Stimulated activated memory B cell treated with anti-CD40 and anti-IgM and Interleukin-4, amounts not matched to agents 10 μg/mL and 1 μg/mL and 100 μg/mL, for 72 hours (primary cell): ENCODE results near the gene PCK1.
A peak's percentile ranks its signal among the peaks of the same experiment; 100 is the strongest.

Source experiments
- ATAC-seq: fragments of 150-1000 bp; cut with Tn5 transposase; 2 replicates; pipeline ENCODE4 v1.10.0; 2021
- H3K27ac Mint-ChIP-seq: one replicate; pipeline ENCODE4 v1.8.0; 2022; ENCODE audit warnings: mild to moderate bottlenecking, mixed read lengths
- H3K27me3 Mint-ChIP-seq: one replicate; pipeline ENCODE4 v1.8.0; 2022; ENCODE audit warnings: mixed read lengths
- H3K36me3 Mint-ChIP-seq: one replicate; pipeline ENCODE4 v1.8.0; 2022; ENCODE audit warnings: mixed read lengths
- H3K4me1 Mint-ChIP-seq: one replicate; pipeline ENCODE4 v1.8.0; 2022; ENCODE audit warnings: mixed read lengths
- H3K4me3 Mint-ChIP-seq: one replicate; pipeline ENCODE4 v1.8.0; 2022; ENCODE audit warnings: mild to moderate bottlenecking, moderate library complexity, mixed read lengths
- H3K9me3 Mint-ChIP-seq: one replicate; pipeline ENCODE4 v1.8.0; 2022; ENCODE audit warnings: mixed read lengths

PCK1 gene

DNA sequence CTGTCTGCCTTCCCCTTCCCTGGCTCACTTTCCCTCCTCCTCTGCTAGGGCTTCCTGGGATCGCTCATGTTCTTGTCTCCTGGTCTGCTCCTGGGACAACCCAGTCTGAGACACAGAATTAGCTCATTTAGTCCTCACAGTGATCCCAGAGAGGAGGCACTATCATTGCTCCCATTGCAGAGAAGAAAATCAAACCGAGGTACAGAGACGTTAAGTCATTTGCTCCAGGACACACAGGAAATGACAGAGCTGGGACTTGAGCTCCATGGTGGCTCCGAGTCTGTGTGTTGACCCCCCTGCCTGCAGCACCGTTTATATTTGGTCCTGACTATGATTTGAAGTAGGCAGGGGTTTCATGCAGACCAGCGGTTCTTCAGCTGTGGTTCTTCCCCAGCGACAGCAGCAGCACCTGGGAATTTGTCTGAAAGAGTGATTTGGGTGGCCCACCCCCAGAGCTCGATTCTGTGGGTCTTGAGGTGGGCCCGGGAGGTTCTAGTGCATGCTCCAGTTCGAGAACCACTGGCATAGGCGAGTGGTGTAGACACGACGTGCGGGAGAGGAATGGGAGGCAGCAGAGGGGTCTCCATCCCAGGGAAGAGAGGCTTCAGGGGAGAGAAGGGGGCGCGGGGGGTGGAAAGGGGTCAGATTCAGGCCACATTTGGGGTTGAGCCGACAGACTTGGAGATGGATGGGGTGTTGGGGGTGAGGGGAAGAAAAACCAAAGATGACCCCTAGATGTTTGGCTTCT, 24.7 kb downstream of the PCK1 start:
- Mint-ChIP-seq H3K9me3 (no peaks in the 10 kb centered on the region), H3K4me3 (no peak overlapping the region), H3K27ac (no peak overlapping the region), H3K36me3 (no peaks in the 10 kb centered on the region), H3K27me3 (peaks cover 62% of the 10 kb centered on the region), H3K4me1 (no peaks in the 10 kb centered on the region)
- ATAC-seq = no peak

DNA sequence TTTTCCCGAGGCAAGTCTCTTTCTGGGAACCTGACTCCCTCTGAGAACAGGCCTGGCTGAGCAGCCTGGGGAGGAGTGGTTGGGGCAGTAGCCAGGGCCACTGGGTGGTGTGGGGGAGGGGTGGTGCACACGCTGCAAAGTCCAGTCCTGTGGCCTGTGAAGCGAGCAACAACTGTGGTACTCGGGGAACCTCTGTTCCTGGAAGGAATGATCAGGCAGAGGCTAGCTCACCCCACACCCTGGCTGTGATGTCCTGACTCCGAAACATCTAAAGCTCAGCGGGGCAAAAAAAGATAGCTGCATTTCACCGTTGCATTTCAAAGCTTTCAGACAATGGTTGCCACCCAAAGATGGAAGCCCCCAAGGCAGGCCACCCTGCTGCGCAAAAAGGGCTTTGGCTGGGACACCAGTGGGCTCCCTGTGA, 25.5 kb downstream of the PCK1 start:
- no peak for ATAC-seq
- Mint-ChIP-seq H3K4me3 (no peak overlapping the region), H3K4me1 (no peaks in the 10 kb centered on the region), H3K27ac (no peak overlapping the region), H3K36me3 (no peaks in the 10 kb centered on the region), H3K27me3 (peaks cover 62% of the 10 kb centered on the region), H3K9me3 (no peaks in the 10 kb centered on the region)

DNA sequence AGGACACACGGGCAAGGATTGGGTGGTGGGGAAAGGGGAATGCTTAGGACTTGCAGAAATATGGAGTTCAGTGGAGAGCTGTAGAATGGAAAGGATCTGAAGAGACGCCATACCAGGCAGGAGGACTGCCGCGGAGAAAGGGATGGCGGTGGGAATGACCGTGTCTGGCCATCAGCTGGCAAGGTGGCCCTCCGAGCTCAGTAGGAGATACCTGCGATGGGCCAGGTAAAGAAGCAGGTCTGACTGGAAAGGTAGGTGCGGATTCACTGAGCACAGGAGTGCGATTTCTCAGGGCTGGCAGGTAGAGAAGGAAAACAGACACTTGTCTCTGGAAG, 26.0 kb downstream of the PCK1 start:
- no peak overlapping the region for H3K27ac Mint-ChIP-seq
- no peak for ATAC-seq

DNA sequence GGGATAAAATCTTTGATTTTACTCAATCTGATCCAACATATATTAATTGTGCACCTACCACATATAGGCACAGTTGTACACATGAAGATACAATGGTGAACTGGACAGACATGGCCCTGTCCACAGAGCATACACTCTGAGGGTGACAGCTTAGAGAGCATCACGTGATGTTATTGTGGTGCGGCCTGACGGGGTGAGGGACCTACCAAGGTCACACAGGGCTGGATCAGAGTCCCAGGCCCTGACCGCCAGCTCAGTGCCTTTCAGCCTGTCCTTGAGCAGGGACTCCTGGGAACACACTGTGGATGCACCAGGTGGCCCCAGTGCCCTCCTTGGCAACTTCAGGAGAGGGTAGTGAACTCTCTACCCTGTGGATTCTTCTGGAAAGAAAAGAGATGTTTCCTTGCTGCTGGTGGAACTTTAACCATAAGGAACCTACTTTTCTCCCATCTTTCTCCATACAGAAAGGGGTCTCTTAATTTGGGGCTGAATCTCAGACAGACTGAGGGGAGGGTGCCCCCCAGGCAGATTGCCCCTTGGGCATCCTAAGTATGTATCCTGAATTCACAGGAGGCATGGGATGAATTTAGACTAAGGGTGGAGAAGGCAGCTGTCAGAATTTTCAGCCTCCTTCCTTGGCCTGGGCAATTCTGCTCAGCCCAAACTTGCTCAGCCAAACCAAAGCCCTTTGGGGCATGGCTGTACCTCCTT, 26.5 kb downstream of the PCK1 start:
- H3K36me3 Mint-ChIP-seq = no peaks in the 10 kb centered on the region
- H3K4me1 Mint-ChIP-seq = no peaks in the 10 kb centered on the region
- no peaks in the 10 kb centered on the region for H3K9me3 Mint-ChIP-seq
- no peak overlapping the region for H3K27ac Mint-ChIP-seq
- peaks cover 59% of the 10 kb centered on the region for H3K27me3 Mint-ChIP-seq
- no peak for ATAC-seq
- no peak overlapping the region for H3K4me3 Mint-ChIP-seq

More for the DNA sequence above, 26.0 kb downstream of the PCK1 start:
- Mint-ChIP-seq H3K4me1 (no peaks in the 10 kb centered on the region), H3K36me3 (no peaks in the 10 kb centered on the region), H3K4me3 (no peak overlapping the region), H3K27me3 (peaks cover 63% of the 10 kb centered on the region), H3K9me3 (no peaks in the 10 kb centered on the region)

DNA sequence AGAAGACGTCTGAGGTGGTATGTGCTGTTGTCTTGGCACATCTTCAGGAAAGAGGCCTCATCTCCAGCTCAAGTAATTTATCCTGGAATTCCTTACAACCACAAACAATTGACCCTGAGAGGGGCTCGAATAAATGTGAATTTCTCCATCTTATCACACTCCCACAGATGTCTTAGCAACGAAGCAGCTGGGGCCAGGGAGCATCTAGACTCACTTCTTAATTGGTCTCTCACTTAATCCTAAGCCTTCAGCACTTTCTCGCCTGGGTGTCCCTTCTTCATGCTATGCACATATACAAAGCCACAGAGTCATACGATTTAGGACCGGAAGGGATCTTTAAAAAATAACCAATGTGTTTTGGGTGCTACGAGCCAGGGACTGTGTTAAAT, 27.1 kb downstream of the PCK1 start:
- no peaks in the 10 kb centered on the region for H3K9me3 Mint-ChIP-seq
- no peak overlapping the region for H3K27ac Mint-ChIP-seq
- peaks cover 53% of the 10 kb centered on the region for H3K27me3 Mint-ChIP-seq
- no peak for ATAC-seq
- no peak overlapping the region for H3K4me3 Mint-ChIP-seq
- no peaks in the 10 kb centered on the region for H3K4me1 Mint-ChIP-seq
- no peaks in the 10 kb centered on the region for H3K36me3 Mint-ChIP-seq

DNA sequence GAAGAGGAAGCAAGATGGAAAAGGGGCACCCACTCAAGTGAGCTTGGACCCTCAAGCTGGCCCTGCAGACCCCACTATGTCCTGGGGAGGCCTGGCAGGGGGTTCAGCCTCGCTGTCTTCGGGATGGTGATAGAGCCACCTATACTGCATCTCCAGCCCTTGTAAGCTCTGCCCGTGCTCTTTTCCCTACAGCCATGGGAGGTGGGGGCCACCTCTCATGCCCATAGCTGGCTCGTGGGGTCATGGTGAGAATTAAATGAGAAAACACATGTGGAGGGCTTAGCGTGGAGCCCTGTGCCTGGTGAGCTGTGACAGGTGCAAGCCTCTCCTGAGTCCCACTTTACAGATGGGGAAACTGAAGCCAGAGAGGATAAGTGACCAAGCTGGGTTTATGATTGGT, 27.7 kb downstream of the PCK1 start:
- no peaks in the 10 kb centered on the region for H3K36me3 Mint-ChIP-seq
- peaks cover 53% of the 10 kb centered on the region for H3K27me3 Mint-ChIP-seq
- no peak for ATAC-seq
- peaks cover 5% of the 10 kb centered on the region for H3K4me1 Mint-ChIP-seq
- H3K4me3 Mint-ChIP-seq = no peak overlapping the region
- H3K9me3 Mint-ChIP-seq = no peaks in the 10 kb centered on the region
- H3K27ac Mint-ChIP-seq = no peak overlapping the region

DNA sequence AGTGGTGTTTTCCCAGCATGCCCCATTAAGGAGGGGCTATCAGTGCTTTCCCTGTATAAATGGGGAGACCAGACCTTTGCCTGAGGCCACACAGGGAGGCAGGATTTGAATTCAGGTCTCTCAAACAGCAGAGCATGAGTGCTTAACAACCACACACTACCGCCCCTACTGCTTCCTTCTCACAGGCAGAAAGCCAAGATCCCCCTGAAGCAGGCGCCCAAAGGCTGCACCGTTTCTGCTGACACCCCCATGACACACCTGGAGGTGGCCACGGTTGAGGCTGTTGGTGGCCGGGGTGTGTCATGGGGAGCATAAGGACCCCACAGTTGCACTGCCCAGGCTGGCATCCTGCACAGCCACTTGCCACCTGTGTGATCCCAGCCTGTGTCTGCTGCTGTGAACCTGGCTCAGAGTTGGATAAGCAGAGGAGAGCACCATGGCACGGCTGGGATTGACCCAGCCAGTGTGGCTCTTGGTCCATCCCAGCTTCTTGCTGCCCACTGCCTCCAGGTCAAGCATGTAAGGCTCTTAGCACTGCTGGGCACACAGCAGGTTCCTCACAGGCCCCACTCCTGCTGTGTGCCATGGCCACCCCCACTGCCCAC, 28.3 kb downstream of the PCK1 start:
- Mint-ChIP-seq H3K27ac (no peak overlapping the region), H3K9me3 (no peaks in the 10 kb centered on the region), H3K36me3 (no peaks in the 10 kb centered on the region), H3K27me3 (peaks cover 54% of the 10 kb centered on the region), H3K4me1 (peaks cover 11% of the 10 kb centered on the region), H3K4me3 (no peak overlapping the region)
- no peak for ATAC-seq

DNA sequence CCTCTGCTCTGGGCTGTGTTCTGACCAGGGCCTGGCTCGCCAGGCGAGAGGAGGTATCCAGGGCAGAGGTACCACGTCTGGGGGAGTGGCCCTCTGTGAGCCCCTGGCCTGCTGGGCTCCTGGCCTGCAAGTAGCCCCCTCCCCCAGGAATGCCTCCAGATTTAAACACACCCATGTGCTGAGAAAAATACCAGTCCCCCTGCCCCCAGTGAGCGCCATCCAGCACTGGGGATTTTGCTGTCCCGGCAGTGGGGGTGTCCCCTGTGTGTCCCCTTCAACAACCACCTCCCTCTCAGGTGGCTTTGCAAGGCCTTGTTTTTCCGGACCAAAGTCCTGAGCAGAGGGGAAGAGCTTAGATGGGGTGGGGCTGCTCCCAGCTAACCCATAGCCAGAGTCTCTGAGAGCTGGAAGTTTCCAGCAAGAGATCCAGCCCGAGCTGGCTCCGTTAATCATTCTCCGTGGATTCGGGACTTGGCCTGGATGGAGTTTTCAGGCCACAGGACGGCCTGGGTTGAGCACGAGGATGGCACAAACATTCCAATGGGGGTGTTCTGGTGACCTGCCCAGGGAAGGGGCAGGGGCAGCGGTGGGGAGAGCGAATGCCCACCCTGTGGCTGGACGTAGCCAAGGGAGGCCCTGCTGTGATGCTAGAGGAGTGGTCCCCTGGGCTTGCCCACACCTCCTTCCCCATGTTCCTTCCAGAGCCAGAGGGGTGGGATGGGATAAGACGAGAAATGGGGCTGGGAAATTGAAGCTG, 29.0 kb downstream of the PCK1 start:
- H3K27ac Mint-ChIP-seq = no peak overlapping the region
- no peak overlapping the region for H3K4me3 Mint-ChIP-seq
- H3K9me3 Mint-ChIP-seq = no peaks in the 10 kb centered on the region
- no peaks in the 10 kb centered on the region for H3K36me3 Mint-ChIP-seq
- peaks cover 14% of the 10 kb centered on the region for H3K4me1 Mint-ChIP-seq
- H3K27me3 Mint-ChIP-seq = peaks cover 47% of the 10 kb centered on the region
- peak; percentile 10 for ATAC-seq

DNA sequence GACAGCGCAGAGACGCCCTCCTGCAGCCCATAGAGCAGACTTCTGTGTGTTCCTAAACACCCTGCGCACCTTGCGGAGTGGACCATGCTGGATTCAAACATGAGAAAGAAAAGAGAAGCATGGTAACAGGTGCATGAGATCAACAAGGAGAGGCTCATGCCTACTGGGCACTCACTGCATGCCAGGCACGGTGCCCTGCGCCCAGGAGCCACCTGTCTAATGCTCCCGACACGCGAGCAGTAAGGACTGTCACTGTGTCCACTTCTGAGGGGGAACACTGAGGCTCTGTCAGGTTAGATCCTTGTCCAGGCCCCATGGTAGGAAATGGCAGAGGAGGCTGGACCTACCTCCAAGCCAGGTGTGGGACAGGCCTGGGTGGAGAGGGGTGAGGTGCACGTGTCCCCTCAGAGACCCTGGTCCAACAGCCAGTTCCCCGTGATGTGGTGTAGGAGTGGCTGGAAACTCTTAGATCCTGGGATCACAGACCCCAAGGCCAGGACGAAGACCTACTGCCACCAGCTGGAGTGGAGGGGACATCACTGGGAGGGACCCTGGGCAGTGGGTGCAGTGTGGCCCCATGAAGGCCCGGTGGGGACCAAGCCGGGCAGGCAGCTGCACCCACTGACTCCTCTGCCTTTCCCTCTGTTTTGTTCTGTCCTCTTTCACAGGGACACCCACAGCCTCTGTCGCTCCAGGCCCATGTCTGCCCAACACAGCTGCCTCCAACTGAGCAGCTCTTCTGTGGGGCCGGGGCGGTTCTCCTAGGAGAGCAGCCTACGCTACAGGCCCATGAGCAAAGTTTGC, 29.8 kb downstream of the PCK1 start:
- H3K4me1 Mint-ChIP-seq = peaks cover 14% of the 10 kb centered on the region
- no peak overlapping the region for H3K27ac Mint-ChIP-seq
- H3K36me3 Mint-ChIP-seq = no peaks in the 10 kb centered on the region
- ATAC-seq = no peak
- peaks cover 39% of the 10 kb centered on the region for H3K27me3 Mint-ChIP-seq
- H3K4me3 Mint-ChIP-seq = no peak overlapping the region
- no peaks in the 10 kb centered on the region for H3K9me3 Mint-ChIP-seq

DNA sequence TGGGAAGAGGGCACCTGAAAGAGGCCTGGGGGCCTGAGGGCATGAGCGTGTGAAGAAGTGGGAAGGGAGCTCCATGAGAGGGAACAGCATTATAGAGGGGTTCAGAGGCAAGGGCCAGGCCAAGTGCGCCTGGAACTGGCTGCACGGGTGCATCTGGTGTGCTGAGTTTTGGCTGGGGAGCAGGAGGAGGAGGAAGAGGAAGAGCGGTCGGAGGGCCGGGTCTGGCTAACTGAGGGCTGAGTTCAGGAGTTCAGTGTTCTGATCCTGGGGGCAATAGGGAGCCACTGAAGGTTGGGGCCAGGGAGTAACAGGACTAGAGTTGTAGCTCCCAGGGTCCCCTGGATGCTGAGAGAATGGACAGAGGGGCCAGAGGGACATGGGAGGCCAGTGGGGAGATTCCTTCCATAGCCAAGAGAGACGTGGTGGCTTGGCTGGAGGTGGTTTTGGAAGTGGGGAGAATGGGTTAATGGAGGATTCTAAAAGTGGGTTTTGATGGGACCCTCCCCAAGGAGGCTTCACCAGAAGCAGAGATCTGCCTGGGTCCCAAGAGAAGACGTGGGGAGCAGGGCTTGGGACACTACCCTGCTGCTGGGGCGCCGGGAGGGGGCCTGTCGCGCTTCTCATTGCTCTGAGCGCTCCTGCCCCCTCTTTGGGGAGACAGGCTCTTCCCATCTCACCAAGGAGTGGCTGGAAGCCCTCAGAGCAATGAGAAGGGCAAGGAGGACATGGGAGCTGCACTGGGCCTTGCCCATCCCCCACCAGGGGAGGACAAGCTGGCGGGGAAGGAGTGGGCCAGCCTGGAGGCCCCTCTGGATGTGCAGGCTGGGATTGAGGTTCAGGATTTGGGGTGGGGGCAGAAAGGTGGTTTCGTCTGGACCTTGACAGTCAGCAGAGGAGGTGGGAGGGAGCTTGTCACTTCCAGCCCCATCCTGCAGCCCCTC, 30.6 kb downstream of the PCK1 start:
- no peak overlapping the region for H3K4me3 Mint-ChIP-seq
- no peaks in the 10 kb centered on the region for H3K36me3 Mint-ChIP-seq
- no peak overlapping the region for H3K27ac Mint-ChIP-seq
- ATAC-seq = no peak
- H3K4me1 Mint-ChIP-seq = peaks cover 14% of the 10 kb centered on the region
- H3K9me3 Mint-ChIP-seq = no peaks in the 10 kb centered on the region
- peaks cover 34% of the 10 kb centered on the region for H3K27me3 Mint-ChIP-seq

DNA sequence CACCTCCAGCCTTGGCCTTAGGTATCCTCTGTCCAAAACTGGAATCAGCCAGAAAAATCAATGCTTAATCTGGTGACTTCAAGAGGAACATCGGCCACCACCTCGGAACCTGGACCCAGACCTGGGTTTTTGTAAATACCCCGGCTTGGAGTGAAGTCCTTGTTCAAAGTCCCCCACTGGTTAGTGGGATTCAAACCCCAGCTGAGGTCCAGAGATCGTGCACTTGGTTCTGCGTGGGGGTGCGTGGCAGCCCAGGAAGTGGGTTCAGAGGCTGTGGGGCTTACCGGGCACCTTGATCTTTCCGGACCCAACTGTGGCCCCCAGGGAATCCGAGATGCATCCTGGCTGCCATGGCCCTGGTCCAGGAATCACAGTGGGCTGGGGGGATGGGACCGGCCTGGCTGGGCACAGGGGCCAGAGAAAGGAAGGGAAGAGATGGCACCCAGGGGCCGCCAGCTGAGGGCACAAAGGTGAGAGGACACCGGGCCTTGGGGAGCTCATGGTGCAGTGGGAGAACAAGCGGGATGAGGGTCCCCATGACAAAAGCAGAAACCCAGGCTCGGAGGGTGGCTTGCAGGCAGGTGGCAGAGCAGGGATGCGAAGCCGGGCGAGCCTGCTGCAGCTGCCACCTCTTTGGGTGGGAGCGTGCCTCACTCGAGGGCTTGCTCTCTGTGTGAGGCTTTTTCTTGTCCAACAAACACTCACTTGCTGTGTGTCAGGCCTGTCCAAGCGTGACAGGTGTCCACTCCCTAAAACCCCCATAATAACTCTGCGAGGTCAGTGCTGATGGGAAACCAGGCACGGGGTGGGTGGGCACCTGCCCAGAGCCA, 31.6 kb downstream of the PCK1 start:
- no peaks in the 10 kb centered on the region for H3K36me3 Mint-ChIP-seq
- no peak overlapping the region for H3K27ac Mint-ChIP-seq
- H3K9me3 Mint-ChIP-seq = no peaks in the 10 kb centered on the region
- no peak overlapping the region for H3K4me3 Mint-ChIP-seq
- peaks cover 34% of the 10 kb centered on the region for H3K27me3 Mint-ChIP-seq
- H3K4me1 Mint-ChIP-seq = peaks cover 16% of the 10 kb centered on the region
- no peak for ATAC-seq

DNA sequence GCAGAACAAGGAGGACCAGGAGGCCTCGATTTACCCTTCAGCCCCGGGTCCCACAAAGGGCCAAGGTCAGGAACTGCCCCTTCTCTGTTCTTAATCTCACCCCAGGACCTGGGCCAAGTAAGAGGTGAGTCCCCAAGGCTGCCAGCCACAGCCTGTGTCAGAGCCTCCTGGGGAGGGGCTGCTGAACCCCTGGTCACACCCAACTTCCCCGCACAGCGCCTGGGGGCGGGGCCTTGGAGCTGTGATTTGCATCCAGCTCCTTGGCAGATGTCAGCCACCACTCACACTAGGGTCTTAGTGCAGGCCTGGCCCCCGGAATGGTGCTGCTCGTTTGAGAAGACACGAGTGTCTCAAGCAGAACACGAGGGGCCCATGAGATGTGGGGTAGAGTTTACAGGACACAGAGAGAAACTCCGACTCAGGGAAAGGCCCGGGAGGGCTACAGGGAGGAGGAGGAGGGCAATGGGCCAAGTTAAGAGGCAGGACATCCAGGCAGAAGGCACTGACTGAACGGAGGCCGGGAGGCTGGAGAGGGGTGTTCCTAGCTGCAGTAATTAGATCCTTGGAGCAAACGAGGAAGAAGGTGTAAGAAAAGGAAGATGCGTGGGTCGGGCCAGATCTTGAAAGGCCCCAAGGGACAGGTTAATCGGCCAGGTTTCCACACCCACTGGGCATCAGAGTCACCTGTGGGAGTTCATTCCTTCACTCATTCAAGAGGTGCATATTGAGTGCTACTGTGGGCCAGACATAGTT, 32.4 kb downstream of the PCK1 start:
- Mint-ChIP-seq H3K4me3 (no peak overlapping the region), H3K36me3 (no peaks in the 10 kb centered on the region), H3K27me3 (peaks cover 34% of the 10 kb centered on the region), H3K9me3 (no peaks in the 10 kb centered on the region), H3K27ac (no peak overlapping the region), H3K4me1 (peaks cover 20% of the 10 kb centered on the region)
- ATAC-seq = no peak
